ENCODE data around the gene WFDC11. TPM values are rescaled to one million over a fixed set of nuclear protein-coding genes. Genes with fewer than 3 reads are reported as not detected.
"Not testable (repeated sequence)": the region's sequence is repeated elsewhere in the genome, so short reads cannot be mapped to it uniquely, and the experiment has no call there.

WFDC11 gene
- total and polyA plus RNA-seq, 2 experiments from 2014 or later = not detected

DNA sequence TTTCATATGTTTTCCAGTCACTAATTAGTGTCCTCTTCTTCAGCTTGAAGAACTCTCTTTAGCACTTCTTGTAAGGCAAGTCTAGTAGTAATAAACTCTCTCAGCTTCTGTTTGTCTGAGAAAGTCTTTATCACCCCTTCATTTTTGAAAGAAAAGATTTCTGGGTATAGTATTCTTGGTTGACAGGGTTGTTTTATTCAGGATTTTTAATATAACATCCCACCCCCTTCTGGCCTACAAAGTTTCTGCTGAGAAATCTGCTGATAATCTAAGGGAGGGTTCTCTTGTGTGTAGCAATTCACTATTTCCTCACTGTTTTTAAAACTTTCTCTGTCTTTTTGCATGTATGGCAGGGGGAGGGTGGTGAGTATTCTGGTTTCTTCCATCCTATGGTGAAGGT is 9.6 kb upstream of the WFDC11 start:
- no peaks in the 10 kb centered on the region for H3K9me3 ChIP-seq (ENCODE audit: low read depth)
- DNase-seq (ENCODE audit: low spot score) = no peak
- no peaks in the 10 kb centered on the region for H3K79me2 ChIP-seq
- H3K4me2 ChIP-seq = no peak overlapping the region
- no peaks in the 10 kb centered on the region for H3K27me3 ChIP-seq
- TF ChIP-seq EZH2 (IDR thresholded peaks at IDR 0.05; ENCODE audit: borderline replicate concordance) (no peak), EZH2phosphoT487 (IDR thresholded peaks at IDR 0.05; ENCODE audit: low read depth, severe bottlenecking, unreplicated experiment) (no peak)
- TF ChIP-seq, protein P1, sequence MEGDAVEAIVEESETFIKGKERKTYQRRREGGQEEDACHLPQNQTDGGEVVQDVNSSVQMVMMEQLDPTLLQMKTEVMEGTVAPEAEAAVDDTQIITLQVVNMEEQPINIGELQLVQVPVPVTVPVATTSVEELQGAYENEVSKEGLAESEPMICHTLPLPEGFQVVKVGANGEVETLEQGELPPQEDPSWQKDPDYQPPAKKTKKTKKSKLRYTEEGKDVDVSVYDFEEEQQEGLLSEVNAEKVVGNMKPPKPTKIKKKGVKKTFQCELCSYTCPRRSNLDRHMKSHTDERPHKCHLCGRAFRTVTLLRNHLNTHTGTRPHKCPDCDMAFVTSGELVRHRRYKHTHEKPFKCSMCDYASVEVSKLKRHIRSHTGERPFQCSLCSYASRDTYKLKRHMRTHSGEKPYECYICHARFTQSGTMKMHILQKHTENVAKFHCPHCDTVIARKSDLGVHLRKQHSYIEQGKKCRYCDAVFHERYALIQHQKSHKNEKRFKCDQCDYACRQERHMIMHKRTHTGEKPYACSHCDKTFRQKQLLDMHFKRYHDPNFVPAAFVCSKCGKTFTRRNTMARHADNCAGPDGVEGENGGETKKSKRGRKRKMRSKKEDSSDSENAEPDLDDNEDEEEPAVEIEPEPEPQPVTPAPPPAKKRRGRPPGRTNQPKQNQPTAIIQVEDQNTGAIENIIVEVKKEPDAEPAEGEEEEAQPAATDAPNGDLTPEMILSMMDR (IDR thresholded peaks at IDR 0.05; ENCODE audit: poor library complexity) = no peak
- H3K4me3 ChIP-seq = no peak overlapping the region
- no peak overlapping the region for H2AFZ ChIP-seq
- H3K27ac ChIP-seq = no peak overlapping the region
- no peaks in the 10 kb centered on the region for H4K20me1 ChIP-seq (ENCODE audit: insufficient read depth, poor library complexity, severe bottlenecking)
- H3K36me3 ChIP-seq (replicated peaks; ENCODE audit: insufficient read depth, low read depth) = no peaks in the 10 kb centered on the region
- no peaks in the 10 kb centered on the region for H3K4me1 ChIP-seq (ENCODE audit: insufficient read depth)
- H3K9me2 ChIP-seq (replicated peaks; ENCODE audit: insufficient read depth) = no peaks in the 10 kb centered on the region

DNA sequence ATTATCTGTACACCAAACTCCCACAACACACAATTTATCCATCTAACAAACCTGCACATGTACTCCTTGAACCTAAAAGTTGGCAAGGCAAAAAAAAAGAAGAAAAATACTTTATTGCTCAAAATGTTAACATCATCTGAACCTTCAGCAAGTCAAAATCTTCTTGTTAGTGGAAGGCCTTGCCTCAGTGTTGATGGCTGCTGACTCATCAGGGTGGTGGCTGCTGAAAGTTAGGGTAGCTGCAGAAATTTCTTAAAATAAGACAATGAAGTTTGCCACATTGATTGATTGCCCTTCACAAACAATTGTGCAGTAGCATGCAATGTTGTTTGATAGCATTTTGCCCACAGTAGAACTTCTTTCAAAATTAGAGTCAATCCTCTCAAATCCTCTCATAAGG is 2.7 kb upstream of the WFDC11 start:
- Histone ChIP-seq H3K9me3 (ENCODE audit: low read depth) (no peaks in the 10 kb centered on the region), H3K4me1 (ENCODE audit: insufficient read depth) (no peaks in the 10 kb centered on the region), H3K9me2 (replicated peaks; ENCODE audit: insufficient read depth) (no peaks in the 10 kb centered on the region), H2AFZ (no peak overlapping the region), H3K27me3 (no peaks in the 10 kb centered on the region), H3K36me3 (replicated peaks; ENCODE audit: insufficient read depth, low read depth) (no peaks in the 10 kb centered on the region), H3K79me2 (no peaks in the 10 kb centered on the region), H3K27ac (no peak overlapping the region), H4K20me1 (ENCODE audit: insufficient read depth, poor library complexity, severe bottlenecking) (no peaks in the 10 kb centered on the region), H3K4me3 (no peak overlapping the region), H3K4me2 (no peak overlapping the region)
- DNase-seq (ENCODE audit: low spot score) = no peak
- TF ChIP-seq, protein P1 (IDR thresholded peaks at IDR 0.05; ENCODE audit: poor library complexity) = no peak
- TF ChIP-seq EZH2 (IDR thresholded peaks at IDR 0.05; ENCODE audit: borderline replicate concordance) (no peak), EZH2phosphoT487 (IDR thresholded peaks at IDR 0.05; ENCODE audit: low read depth, severe bottlenecking, unreplicated experiment) (no peak)

DNA sequence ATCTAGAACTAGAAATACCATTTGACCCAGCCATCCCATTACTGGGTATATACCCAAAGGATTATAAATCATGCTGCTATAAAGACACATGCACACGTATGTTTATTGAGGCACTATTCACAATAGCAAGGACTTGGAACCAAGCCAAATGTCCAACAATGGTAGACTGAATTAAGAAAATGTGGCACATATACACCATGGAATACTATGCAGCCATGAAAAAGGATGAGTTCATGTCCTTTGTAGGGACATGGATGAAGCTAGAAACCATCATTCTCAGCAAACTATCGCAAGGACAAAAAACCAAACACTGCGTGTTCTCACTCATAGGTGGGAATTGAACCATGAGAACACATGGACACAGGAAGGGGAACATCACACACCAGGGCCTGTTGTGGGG is 13.0 kb downstream of the WFDC11 start:
- H3K36me3 ChIP-seq (replicated peaks; ENCODE audit: insufficient read depth, low read depth); DNase-seq (ENCODE audit: low spot score); H4K20me1 ChIP-seq (ENCODE audit: insufficient read depth, poor library complexity, severe bottlenecking); H3K9me3 ChIP-seq (ENCODE audit: low read depth); H3K27ac ChIP-seq; H3K27me3 ChIP-seq; H3K79me2 ChIP-seq; H3K4me2 ChIP-seq; H3K4me3 ChIP-seq; H3K4me1 ChIP-seq (ENCODE audit: insufficient read depth); H2AFZ ChIP-seq; H3K9me2 ChIP-seq (replicated peaks; ENCODE audit: insufficient read depth): not testable (repeated sequence)
- 83% methylated on average over 2 of the region's 3 CpGs for WGBS (ENCODE audit: low lambda C conversion rate, missing lambda C conversion rate)

DNA sequence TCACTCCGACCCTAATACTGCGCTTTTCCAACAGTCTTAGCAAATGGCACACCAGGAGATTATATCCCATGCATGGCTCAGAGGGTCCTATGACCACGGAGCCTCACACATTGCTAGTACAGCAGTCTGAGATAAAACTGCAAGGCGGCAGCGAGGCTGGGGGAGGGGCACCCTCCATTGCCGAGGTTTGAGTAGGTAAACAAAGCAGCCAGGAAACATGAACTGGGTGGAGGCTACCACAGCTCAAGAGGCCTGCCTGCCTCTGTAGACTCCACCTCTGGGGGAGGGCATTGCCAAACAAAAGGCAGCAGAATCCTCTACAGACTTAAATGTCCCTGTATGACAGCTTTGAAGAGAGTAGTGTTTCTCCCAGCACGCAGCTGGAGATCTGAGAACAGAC is 18.3 kb downstream of the WFDC11 start:
- H4K20me1 ChIP-seq (ENCODE audit: insufficient read depth, poor library complexity, severe bottlenecking); H3K27ac ChIP-seq; H3K4me3 ChIP-seq; H3K36me3 ChIP-seq (replicated peaks; ENCODE audit: insufficient read depth, low read depth); H2AFZ ChIP-seq; DNase-seq (ENCODE audit: low spot score); H3K4me1 ChIP-seq (ENCODE audit: insufficient read depth); H3K9me2 ChIP-seq (replicated peaks; ENCODE audit: insufficient read depth); H3K27me3 ChIP-seq; H3K9me3 ChIP-seq (ENCODE audit: low read depth); H3K79me2 ChIP-seq; H3K4me2 ChIP-seq: not testable (repeated sequence)
- WGBS (ENCODE audit: low lambda C conversion rate, missing lambda C conversion rate) = 80% methylated on average over 7 of the region's 7 CpGs

DNA sequence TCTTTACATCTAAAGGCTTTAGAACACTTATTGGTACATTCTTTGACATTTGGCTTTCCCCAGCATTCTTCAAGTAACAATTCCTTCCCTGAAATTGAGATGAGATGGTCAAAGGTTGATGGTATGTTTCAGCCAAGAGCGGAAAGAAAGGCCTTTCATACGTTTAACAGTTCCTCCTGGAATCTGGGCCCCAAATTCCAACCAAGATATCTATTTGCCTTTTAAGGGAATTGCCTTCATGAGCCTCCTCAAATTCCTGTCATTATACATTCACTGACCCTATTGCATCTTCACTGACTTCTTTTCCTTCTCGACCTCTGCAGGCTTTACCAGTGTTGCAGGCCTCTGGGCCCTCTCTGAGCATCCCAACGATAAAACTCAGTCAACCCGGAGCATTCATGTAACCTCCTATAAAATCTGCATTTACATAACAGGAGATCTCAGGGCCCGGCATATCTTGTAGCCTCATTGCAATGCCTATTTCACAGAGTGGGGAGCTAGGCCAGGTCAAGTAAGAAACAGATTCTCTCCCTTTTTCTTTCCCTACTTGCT is 20.7 kb downstream of the WFDC11 start:
- Histone ChIP-seq H3K9me3 (ENCODE audit: low read depth) (no peaks in the 10 kb centered on the region), H3K4me3 (no peak overlapping the region), H3K27ac (no peak overlapping the region), H3K4me2 (no peak overlapping the region), H3K27me3 (no peaks in the 10 kb centered on the region), H2AFZ (no peak overlapping the region), H3K79me2 (no peaks in the 10 kb centered on the region), H3K36me3 (replicated peaks; ENCODE audit: insufficient read depth, low read depth) (no peaks in the 10 kb centered on the region), H3K4me1 (ENCODE audit: insufficient read depth) (no peaks in the 10 kb centered on the region), H3K9me2 (replicated peaks; ENCODE audit: insufficient read depth) (no peaks in the 10 kb centered on the region), H4K20me1 (ENCODE audit: insufficient read depth, poor library complexity, severe bottlenecking) (no peaks in the 10 kb centered on the region)
- no peak for DNase-seq (ENCODE audit: low spot score)
- 83% methylated on average over 6 of the region's 6 CpGs for WGBS (ENCODE audit: low lambda C conversion rate, missing lambda C conversion rate)
- TF ChIP-seq, protein P1 (IDR thresholded peaks at IDR 0.05; ENCODE audit: poor library complexity) = no peak
- TF ChIP-seq EZH2phosphoT487 (IDR thresholded peaks at IDR 0.05; ENCODE audit: low read depth, severe bottlenecking, unreplicated experiment) (no peak), EZH2 (IDR thresholded peaks at IDR 0.05; ENCODE audit: borderline replicate concordance) (no peak)
